Parathyroid adenoma (tissue), 2 donors: ENCODE results near the gene NKD1.

Experiments used
- H2AFZ ChIP-seq: fragments of 300-600 bp; sonication (generic); one replicate; pipeline ENCODE4 v1.7.0; 2017; ENCODE audit warnings: antibody characterized with exemption, mild to moderate bottlenecking
- H3K27ac ChIP-seq: fragments of 300-600 bp; sonication (generic); one replicate; pipeline ENCODE4 v1.7.0; 2017
- H3K27me3 ChIP-seq: fragments of 300-600 bp; sonication (generic); one replicate; pipeline ENCODE4 v1.7.0; 2017; ENCODE audit warnings: low read length; ENCODE audit not compliant: control insufficient read depth, insufficient read depth
- H3K36me3 ChIP-seq: fragments of 300-600 bp; sonication (generic); one replicate; pipeline ENCODE4 v1.7.0; 2017; ENCODE audit warnings: low read length; ENCODE audit not compliant: control insufficient read depth, insufficient read depth
- H3K4me1 ChIP-seq: fragments of 300-600 bp; sonication (generic); one replicate; pipeline ENCODE4 v1.7.0; 2017; ENCODE audit warnings: control low read depth
- H3K4me2 ChIP-seq: fragments of 300-600 bp; sonication (generic); one replicate; pipeline ENCODE4 v1.7.0; 2017; ENCODE audit warnings: low read length
- H3K4me3 ChIP-seq: fragments of 300-600 bp; sonication (generic); one replicate; pipeline ENCODE4 v1.7.0; 2017; ENCODE audit warnings: low read depth, low read length
- H3K79me2 ChIP-seq: fragments of 300-600 bp; sonication (generic); one replicate; pipeline ENCODE4 v1.7.0; 2017; ENCODE audit warnings: control low read depth
- H3K9ac ChIP-seq: fragments of 300-600 bp; sonication (generic); one replicate; pipeline ENCODE4 v1.7.0; 2017; ENCODE audit warnings: mild to moderate bottlenecking
- H3K9me3 ChIP-seq: fragments of 300-600 bp; sonication (generic); one replicate; pipeline ENCODE4 v1.7.0; 2017; ENCODE audit warnings: low read length; ENCODE audit not compliant: control insufficient read depth
- TF ChIP-seq, protein P1 (sequence below): fragments of 300-600 bp; sonication (generic); IDR thresholded peaks from one replicate; pipeline ENCODE4 v1.7.0; 2017; ENCODE audit warnings: antibody characterized with exemption, mild to moderate bottlenecking
- donor health status: primary hyperparathyroidism.

NKD1 gene

DNA sequence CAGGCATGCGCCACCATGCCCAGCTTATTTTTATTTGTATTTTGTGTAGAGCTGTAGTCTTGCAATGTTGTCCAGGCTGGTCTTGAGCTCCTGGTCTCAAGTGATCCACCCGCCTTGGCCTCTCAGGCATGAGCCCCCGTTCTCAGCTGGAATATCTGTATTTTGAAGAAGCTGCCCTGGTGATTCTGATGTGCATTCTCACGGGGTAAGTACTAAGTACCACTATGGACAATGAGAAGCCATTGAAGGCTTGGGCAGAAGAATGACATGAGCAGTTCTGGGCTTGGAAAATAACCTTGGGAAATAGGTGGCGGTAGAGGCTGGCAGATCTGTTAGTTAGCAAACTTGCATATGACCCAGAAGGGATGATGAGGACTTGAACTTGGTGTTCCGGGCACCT, 15.6 kb upstream of the NKD1 start:
- no peaks in the 10 kb centered on the region for H3K36me3 ChIP-seq
- H3K27ac ChIP-seq = no peak overlapping the region
- no peak overlapping the region for H3K4me2 ChIP-seq
- no peaks in the 10 kb centered on the region for H3K27me3 ChIP-seq
- no peaks in the 10 kb centered on the region for H3K9me3 ChIP-seq
- H3K9ac ChIP-seq = no peak overlapping the region
- no peaks in the 10 kb centered on the region for H3K79me2 ChIP-seq
- TF ChIP-seq, protein P1, sequence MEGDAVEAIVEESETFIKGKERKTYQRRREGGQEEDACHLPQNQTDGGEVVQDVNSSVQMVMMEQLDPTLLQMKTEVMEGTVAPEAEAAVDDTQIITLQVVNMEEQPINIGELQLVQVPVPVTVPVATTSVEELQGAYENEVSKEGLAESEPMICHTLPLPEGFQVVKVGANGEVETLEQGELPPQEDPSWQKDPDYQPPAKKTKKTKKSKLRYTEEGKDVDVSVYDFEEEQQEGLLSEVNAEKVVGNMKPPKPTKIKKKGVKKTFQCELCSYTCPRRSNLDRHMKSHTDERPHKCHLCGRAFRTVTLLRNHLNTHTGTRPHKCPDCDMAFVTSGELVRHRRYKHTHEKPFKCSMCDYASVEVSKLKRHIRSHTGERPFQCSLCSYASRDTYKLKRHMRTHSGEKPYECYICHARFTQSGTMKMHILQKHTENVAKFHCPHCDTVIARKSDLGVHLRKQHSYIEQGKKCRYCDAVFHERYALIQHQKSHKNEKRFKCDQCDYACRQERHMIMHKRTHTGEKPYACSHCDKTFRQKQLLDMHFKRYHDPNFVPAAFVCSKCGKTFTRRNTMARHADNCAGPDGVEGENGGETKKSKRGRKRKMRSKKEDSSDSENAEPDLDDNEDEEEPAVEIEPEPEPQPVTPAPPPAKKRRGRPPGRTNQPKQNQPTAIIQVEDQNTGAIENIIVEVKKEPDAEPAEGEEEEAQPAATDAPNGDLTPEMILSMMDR = no peak
- peaks cover 8% of the 10 kb centered on the region for H3K4me1 ChIP-seq
- no peak overlapping the region for H3K4me3 ChIP-seq
- no peak overlapping the region for H2AFZ ChIP-seq

DNA sequence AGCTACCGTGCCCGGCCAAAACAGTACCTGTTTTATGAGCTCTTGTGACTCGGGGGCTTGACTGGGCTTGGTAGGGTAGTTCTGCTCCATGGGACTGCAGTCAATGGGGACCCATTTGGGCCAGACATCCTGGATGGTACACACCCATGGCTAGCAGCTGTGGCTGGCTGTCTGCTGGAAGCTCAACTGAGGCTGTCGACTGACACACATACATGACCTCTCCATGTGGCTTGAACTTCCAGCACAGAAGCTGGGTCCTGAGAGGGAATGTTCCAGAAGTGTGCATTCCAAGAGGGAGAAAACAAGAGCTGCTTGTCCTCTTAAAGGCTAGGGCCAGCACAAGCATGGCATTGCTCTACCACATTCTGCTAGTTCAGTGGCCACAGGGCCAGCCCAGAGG, 14.9 kb upstream of the NKD1 start:
- H3K27me3 ChIP-seq = no peaks in the 10 kb centered on the region
- no peaks in the 10 kb centered on the region for H3K9me3 ChIP-seq
- H3K4me3 ChIP-seq = no peak overlapping the region
- H3K9ac ChIP-seq = no peak overlapping the region
- H3K27ac ChIP-seq = no peak overlapping the region
- no peaks in the 10 kb centered on the region for H3K79me2 ChIP-seq
- peaks cover 8% of the 10 kb centered on the region for H3K4me1 ChIP-seq
- TF ChIP-seq, protein P1 = no peak
- no peak overlapping the region for H3K4me2 ChIP-seq
- no peaks in the 10 kb centered on the region for H3K36me3 ChIP-seq
- no peak overlapping the region for H2AFZ ChIP-seq

DNA sequence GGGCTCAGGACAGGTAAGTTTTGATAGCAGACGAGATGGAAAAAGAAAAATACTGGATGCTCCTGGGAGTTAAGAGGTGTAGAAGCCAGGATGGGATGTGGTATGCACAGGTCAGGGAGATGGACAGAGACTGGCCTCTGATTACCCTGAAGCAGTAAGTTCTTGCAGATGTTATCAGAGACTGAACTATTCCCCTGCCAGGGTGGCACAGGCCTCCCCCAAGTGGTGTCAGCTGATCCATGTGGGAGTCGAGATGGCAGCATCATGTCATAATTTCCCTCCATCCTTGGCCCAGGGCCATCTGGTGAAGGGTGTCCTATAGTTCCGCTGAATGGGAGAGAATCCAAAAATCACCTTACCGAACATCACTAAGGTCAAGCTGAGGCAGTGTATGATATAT, 14.1 kb upstream of the NKD1 start:
- TF ChIP-seq, protein P1 = no peak
- Histone ChIP-seq H2AFZ (no peak overlapping the region), H3K79me2 (no peaks in the 10 kb centered on the region), H3K27me3 (no peaks in the 10 kb centered on the region), H3K4me2 (no peak overlapping the region), H3K4me3 (no peak overlapping the region), H3K27ac (no peak overlapping the region), H3K36me3 (no peaks in the 10 kb centered on the region), H3K9me3 (no peaks in the 10 kb centered on the region), H3K9ac (no peak overlapping the region), H3K4me1 (peaks cover 8% of the 10 kb centered on the region)

DNA sequence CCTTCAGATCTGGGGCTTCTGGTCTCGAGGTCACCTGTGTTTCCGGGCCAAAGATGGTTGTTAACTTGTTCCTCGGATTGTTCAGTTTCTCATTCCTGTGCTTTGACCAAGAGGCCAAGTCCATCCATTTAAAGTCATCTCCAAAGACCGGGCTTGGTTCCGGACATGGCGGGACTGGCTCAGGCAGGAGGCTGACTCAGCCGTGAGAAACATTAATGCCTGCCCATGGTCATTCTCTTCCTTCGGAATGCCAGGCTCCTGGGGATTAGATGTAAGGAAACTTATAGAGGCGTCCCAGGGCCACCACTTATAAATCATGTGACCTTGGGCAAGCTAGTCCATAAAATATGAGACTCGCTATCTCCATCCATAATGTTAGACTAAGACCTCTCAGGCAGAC, 13.6 kb upstream of the NKD1 start:
- no peak overlapping the region for H2AFZ ChIP-seq
- H3K36me3 ChIP-seq = no peaks in the 10 kb centered on the region
- H3K4me1 ChIP-seq = peaks cover 8% of the 10 kb centered on the region
- no peaks in the 10 kb centered on the region for H3K27me3 ChIP-seq
- H3K9me3 ChIP-seq = no peaks in the 10 kb centered on the region
- no peak overlapping the region for H3K27ac ChIP-seq
- H3K4me2 ChIP-seq = no peak overlapping the region
- no peaks in the 10 kb centered on the region for H3K79me2 ChIP-seq
- TF ChIP-seq, protein P1 = no peak
- H3K9ac ChIP-seq = no peak overlapping the region
- H3K4me3 ChIP-seq = no peak overlapping the region

DNA sequence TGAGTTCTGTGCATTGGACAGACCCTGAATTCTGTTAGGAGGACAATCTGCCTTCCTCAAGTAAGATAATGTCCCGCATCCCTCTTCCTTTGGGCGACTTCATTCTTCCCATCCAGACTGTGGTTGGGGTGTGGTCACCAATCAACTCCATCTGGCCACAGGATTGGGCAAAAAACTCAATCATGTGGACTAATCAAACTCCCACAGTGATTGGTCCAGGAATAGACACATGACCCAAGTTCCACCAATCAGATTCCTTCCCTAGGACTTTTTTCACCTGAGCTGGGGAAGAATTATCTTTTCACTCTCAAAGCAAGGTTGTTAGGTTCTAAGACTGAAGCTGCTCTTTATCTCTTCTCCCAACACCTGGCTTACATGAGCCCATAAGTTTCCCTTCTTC, 13.2 kb upstream of the NKD1 start:
- TF ChIP-seq, protein P1 = no peak
- Histone ChIP-seq H3K36me3 (no peaks in the 10 kb centered on the region), H3K4me1 (peaks cover 8% of the 10 kb centered on the region), H3K79me2 (no peaks in the 10 kb centered on the region), H3K27me3 (no peaks in the 10 kb centered on the region), H3K9ac (no peak overlapping the region), H3K4me3 (no peak overlapping the region), H3K4me2 (no peak overlapping the region), H2AFZ (no peak overlapping the region), H3K27ac (no peak overlapping the region), H3K9me3 (no peaks in the 10 kb centered on the region)
